HG02642 (cell line): ENCODE results near the gene ZNF182.
"Not testable (repeated sequence)": the region's sequence is repeated elsewhere in the genome, so short reads cannot be mapped to it uniquely, and the experiment has no call there.

Experiments
- ATAC-seq: cut with Tn5 transposase; IDR thresholded peaks from one replicate; pipeline ENCODE4 v1.9.1; 2021; ENCODE audit warnings: mild to moderate bottlenecking; ENCODE audit not compliant: unreplicated experiment, poor library complexity

Gene ZNF182

DNA sequence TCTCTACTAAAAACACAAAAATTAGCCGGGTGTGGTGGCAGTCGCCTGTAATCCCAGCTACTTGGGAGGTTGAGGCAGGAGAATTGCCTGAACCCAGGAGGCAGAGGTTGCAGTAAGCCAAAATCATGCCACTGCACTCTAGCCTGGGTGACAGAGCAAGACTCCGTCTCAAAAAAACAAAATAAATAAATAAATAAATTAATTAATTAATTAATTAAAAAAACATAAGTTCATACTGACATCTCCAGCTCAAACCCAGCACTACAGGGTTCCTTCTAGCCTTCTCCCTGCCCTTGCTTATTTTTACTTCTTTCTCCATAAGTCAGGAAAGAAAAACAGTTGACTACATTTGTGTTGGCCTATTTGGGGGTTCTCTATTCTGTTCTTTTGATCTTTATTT lies 71.8 kb downstream of the ZNF182 start:
- not testable (repeated sequence) for ATAC-seq

DNA sequence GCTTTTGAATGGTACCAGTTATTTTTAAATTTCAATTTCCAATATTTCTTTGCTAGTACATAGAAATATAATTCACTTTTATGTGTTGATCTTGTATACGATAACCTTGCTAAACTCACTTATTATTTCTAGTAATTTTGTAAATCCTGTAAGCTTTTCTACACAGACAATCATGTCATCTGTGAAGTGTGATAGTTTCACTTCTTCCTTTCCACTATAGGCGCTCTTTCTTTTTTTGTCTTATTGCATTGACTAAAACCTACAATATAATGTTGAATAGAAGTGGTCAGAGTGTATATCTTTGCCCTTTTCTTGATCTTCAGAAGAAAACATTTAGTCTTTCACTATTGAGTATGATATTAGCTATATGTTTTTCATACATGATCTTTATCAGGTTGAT lies 76.6 kb downstream of the ZNF182 start:
- no peak for ATAC-seq
